ENCODE measurements around the gene PRELID1.
"Not testable (repeated sequence)": the region's sequence is repeated elsewhere in the genome, so short reads cannot be mapped to it uniquely, and the experiment has no call there.

The PRELID1 gene

GRCh38 chr5:177300236-177300880 is 3.2 kb upstream of the PRELID1 start:
- no peak for DNase-seq

DNA sequence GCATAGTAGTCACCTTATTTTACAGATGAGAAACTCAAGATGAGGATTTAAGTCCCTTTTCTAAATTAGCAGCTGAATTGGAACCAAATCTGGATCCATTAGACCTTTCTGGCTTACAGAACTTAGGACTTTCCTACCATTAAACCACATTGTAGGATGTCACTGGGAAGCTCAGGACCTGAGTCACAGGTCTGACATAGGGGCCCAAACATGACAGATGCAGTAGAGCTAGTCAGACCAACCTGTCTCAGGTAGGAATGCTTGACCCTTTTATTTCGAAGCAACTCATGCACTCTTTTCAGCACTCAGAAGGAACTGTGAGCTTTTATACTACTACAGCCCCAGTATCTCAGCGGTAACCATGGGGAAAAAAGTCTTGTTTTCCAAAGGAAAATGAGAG is 2.6 kb upstream of the PRELID1 start:
- no peak for DNase-seq

DNA sequence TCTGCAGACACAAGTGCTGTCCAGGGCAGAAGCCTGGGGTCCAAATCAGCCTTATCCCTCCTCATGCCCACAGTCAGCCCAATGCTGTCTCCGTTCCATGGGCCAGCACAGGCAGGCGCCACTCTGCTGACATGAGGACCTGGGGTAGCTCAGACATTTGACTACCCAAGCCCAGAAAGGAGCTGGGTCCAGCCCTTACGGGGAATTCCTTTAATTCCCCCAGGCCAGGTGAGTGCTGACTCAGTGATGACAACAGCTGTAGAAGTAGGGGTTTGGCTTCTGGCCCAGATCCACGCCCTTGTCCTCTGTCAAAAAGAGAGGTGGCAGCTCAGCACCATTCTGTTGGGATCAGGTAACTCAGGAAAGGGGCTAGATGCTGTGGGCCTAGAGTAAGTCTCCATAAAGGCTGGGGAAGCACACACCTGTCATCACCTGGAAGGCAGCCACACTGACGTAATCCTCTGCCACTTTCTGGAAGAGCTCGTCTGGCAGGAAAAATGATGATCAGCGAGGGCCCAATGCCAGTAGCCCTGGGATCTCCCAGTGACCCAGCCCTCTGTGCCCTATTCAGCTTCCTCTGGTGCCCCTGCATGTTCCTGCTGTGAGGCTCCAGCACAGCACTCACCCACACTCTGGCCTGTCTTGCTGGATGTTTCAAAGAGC is 2.0 kb upstream of the PRELID1 start:
- DNase-seq: no peak

DNA sequence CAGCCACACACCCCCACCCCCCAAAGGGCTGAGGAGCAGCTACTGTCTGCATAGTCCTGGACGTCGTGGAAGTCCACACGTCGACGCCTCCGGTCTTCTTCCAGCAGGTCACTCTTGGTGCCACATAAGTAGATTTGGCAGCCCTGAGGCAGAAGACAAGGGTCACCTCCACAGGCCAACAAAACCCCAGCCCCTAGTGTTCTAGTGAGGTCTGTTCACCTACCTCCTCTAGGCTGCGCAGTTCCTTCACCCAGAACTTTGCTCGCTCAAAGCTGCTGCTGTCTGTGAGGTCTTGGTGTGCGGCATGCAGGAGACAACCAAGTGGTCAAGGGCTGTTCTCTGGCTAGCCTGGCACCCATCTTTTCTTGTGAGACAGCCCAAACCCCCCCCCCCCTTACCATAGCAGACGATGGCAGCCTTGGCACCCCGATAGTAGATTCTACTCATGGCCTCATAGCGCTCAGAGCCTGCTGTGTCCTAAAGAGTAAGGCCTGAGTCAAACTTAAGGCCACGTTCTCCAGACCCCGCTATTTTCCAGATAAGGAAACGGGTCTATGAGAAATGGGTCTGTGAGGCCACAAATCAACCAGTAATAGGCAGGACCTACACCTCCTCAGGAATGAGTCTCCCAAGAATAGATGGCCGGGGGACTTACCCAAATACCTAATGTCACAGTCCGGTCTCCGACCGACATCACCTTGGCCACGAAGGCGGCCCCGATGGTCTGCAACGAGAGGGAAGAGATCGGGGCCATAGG is 1.1 kb upstream of the PRELID1 start:
- DNase-seq: no peak

DNA sequence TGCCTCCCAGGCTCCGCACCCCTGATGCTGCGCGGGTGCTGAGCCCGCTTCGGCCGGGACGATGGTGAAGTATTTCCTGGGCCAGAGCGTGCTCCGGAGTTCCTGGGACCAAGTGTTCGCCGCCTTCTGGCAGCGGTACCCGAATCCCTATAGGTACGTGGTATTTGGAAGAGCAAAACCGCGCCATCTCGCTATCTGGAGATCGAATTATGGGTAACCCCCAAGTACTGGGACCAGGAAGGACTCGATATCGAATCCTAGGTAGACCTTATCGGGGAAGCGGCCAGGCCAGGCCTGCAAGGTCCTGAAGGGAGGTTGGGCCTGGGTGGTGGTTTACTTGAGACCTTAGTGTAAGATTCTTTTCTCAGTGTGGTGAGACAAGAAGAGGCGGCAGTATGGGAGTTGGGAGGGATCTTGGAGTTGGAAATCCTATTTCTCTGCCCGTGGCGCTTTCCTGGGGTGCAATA is 359 bp downstream of the PRELID1 start:
- DNase-seq: no peak

GRCh38 chr5:177304392-177305119 is 957 bp downstream of the PRELID1 start:
- DNase-seq: no peak

DNA sequence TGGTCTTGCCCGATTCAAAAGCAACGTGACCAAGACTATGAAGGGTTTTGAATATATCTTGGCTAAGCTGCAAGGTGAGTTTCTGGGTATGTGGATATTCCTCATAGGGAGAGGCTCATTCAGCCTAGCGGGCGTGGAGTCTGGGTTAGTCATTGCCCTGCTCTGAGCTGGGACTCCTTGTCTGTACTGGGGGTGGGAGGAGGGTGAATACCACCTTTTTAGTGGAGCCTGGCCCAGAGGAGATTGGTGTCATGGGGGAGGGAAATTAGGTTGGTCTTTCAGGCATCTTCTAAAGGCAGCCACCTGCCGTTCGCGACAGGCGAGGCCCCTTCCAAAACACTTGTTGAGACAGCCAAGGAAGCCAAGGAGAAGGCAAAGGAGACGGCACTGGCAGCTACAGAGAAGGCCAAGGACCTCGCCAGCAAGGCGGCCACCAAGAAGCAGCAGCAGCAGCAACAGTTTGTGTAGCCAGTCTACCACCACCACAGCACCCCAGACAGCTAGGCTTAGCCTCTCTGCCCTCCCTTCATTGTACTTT is 2.6 kb downstream of the PRELID1 start:
- DNase-seq: not testable (repeated sequence)

DNA sequence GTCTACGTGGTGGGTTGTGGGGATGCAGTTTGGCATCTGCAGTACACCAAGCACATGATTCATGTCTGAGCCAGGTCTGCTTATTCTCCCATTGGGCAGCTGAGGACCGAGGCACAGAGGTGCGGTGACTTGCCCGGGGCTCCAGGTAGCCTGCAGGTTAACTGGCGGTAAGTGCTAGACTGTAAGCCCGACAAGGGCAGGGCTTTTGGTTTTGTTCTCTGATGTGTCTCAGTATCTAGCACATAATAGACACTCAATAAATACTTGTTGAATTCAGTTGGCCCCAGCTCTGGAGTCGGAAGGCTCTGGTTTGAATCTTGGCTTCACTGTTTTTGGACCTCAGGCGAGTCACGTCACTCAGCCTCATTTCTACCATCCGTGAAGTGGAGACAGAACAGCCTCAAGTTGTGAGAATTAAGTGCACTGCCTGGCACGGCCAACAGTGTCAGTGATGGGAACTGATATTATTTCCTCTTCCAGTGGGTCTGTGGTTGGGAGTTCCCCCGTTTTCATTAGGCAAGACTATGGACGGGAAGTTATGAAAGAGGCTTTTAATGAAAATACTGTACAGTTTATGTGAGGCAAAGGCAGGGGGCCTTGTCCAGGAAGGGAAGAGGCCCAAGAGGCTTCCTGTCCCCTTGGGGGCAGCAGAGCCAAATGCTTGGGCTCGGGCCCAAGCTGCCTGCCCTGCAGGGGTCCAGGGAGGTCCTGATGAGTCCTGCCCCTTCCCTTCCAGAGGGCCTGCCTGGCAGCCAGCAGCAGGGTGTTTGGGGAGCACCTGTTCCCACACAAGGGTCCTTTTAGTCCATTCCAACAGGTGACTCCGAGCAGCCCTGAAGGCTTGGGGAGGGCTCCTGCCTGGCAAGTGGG is 3.3 kb downstream of the PRELID1 start:
- DNase-seq: no peak

DNA sequence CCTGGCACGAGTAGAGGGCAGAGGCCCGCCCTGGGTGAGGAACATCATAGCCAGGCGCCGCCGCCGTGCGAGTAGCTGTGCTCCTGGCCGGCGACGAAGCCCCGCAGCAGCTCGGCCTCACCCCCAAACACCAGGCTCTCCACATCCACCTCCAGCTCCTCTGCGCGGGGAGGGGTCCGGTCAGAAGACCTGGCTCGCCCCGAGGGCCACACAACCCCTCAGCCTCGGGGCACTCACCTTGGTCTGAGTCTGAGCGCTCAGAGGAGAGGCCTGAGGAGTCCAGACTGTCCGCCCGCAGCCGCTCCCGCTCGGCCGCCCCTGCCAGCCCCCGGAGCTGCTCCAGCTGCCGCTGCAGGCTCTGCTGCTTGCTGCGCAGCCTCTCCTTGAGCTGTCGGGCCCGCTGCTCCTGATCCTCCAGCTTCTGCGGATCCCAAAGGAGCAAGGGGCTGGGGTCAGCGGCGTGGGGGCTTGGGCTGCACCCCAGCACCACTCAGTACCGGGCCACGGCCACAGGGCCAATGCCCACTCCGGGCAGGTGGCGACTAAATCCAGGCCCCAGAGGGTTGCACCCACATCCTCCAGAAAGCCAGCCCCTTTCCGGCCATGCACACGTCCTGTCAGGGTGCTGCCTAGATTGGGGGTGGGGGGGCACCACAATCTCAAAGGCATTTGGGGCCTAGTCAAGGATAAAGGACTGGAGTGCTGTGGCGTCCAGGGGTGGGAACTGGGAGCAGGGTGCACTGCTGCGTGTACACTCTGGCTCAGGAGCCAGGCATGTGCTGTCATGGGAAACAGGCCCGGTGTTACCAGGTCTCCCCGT is 4.2 kb downstream of the PRELID1 start:
- no peak for DNase-seq

- DNase-seq: no peak
These were observed 5.1 kb downstream of the PRELID1 start for GRCh38 chr5:177308740-177309139.

DNA sequence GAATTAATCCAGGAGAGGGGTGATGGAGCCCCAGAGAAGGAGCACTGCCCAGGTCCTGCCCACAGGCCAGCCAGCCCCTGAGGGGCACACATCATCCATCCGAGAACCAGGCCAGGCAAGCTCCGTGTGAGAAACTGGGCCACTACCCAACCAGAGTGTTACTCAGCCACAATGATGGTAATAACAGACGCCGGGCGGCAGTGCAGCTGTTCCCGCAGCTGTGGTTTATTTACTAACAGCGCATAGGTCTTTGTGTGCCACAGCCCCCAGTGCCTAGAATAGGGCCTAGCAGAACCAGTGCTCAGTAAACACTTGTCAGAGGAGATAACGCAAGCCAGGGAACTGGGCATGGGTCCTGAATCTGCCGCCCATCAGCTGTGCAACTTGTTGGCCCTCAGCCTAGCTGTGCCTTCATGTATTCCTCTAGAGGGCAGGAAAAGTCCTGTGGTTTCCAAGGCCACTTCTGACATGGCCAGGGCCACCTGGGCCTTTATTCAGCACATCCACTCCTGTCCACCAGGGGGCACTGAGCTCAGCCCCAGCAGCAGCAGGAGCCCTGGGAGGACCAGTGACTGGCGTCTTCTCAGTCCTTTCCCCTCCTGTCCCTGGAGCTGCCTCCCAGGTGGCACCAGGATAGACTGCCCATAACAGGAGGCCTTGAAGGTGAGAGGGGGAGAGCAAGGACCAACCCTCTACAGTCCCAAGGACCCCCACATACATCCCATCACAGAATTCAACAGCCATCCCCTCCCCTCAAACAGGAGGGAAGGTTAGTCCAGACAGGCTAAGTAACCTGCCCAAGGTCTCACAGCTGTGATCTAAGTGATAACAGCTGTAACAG is 6.0 kb downstream of the PRELID1 start:
- DNase-seq: peak; percentile 35

DNA sequence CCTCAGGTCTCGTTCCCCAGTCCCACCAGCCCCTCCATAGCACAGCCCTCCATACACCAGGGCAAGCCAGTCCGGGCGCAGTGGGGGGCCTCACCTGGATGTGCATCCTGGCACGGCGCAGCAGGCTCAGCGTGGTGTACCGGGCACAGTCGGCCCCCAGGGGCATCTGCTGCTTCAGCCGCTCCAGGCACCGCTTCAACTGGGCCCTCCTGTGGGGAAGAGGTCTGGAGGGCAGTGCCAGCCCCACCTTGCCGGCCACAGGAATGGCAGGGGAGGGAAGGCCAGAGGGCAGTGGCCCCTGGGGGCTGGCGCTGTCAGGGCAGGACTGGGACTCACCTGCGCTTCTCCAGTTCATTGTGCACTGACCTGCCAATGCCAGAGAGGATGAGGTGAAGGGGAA is 6.7 kb downstream of the PRELID1 start:
- no peak for DNase-seq

DNA sequence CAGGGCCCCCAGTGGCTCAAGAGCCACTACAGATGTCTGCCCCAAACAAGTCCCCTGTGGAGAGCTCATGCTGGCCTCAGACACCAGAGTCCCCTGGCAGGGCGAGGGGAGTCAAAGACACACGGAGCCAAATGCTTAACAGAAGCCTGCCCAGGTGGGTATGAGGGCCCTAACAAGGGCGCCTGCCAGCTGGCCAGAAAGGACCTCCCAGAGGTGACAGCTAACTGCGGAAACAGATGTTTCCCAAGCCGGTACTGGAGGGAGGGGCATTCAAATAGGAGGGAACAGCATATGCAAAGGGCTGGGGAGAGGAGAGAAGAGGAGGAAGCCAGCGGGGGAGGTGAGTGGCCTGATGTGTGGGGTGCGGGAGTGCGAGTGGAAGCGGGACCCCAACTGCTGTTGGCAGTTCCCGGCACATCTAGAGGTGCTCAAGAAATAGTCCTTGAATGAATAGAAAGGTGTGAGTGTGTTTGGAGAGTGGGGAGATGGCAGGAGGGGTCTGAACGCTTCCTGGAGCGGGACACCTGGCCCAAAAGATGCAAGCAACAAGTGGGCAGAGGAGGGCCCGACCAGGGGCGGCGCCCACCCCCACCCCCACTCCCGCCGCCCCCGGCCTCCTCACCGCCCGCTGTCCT is 7.3 kb downstream of the PRELID1 start:
- no peak for DNase-seq

GRCh38 chr5:177311392-177311722 is 7.8 kb downstream of the PRELID1 start:
- no peak for DNase-seq

GRCh38 chr5:177311723-177312648 is 8.4 kb downstream of the PRELID1 start, which contains the start of gene MXD3:
MXD3 (minus strand) TSS chr5:177311898; CDS start chr5:177311830, 68 bp downstream.
- DNase-seq: peak; percentile 93

- DNase-seq: no peak
These were observed 9.1 kb downstream of the PRELID1 start for GRCh38 chr5:177312649-177313181.

GRCh38 chr5:177313561-177314259 is 10.1 kb downstream of the PRELID1 start:
- no peak for DNase-seq
